Measurements from ENCODE around the gene CNTNAP4. TPM values are rescaled to one million over a fixed set of nuclear protein-coding genes. Genes with fewer than 3 reads are reported as not detected.

Gene CNTNAP4
- total RNA-seq, 1 experiment from 2014 or later = not detected

DNA sequence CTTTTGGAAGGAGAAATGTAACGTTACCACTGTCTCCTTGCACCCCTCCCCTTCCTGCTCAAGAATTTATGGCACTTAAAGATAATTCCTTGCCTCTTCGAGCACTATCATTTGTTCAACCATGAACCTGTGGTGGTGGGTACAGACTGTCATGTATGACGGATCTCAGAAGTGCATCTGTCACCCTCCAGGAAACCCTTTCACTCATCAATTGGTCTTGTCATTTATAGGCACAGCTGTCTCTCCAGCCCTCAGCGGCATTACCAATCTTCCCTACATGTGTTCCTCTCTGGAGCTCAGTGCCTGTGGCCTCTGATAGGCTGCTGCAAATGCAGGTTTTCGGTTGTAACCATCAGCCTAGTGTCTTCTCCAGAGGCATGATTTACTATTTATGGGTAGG lies 15.0 kb downstream of the CNTNAP4 start:
- H3K23ac ChIP-seq (ENCODE audit: insufficient read length, low read depth, low read length) = no peak overlapping the region
- H3K4me1 ChIP-seq (ENCODE audit: insufficient read depth, low read length) = no peaks in the 10 kb centered on the region
- no peak overlapping the region for H2AFZ ChIP-seq (ENCODE audit: low read length)
- no peak for DNase-seq
- no peaks in the 10 kb centered on the region for H3K79me1 ChIP-seq (ENCODE audit: insufficient read depth, low read depth, low read length, poor library complexity, severe bottlenecking)
- H2BK12ac ChIP-seq (ENCODE audit: insufficient read length, low read depth, low read length) = no peak overlapping the region
- Mint-ChIP-seq H3K4me3 (no peak overlapping the region), H3K9me3 (no peaks in the 10 kb centered on the region), H3K4me1 (no peaks in the 10 kb centered on the region), H3K36me3 (ENCODE audit: insufficient read depth in 1 of 3, low read depth in 3 of 3) (no peaks in the 10 kb centered on the region), H3K27ac (no peak overlapping the region), H3K27me3 (ENCODE audit: low read depth) (peaks cover 14% of the 10 kb centered on the region)
- no CpG with 5 or more reads among the region's 5 CpGs for WGBS (ENCODE audit: extremely low coverage, insufficient read length, low lambda C conversion rate)
- no peak overlapping the region for H3K18ac ChIP-seq (ENCODE audit: insufficient read length, low read depth, low read length)
- H2BK120ac ChIP-seq (ENCODE audit: low read depth, low read length, poor library complexity, severe bottlenecking) = no peak overlapping the region
- no peaks in the 10 kb centered on the region for H3K27me3 ChIP-seq (ENCODE audit: insufficient read depth, low read length)
- H2BK5ac ChIP-seq (ENCODE audit: insufficient read length, low read length) = no peak overlapping the region
- H3K79me2 ChIP-seq (ENCODE audit: insufficient read depth, low read length) = no peaks in the 10 kb centered on the region
- no peak overlapping the region for H2BK15ac ChIP-seq (ENCODE audit: low read depth, low read length)
- H4K5ac ChIP-seq (ENCODE audit: insufficient read length, low read depth, low read length) = no peak overlapping the region
- TF ChIP-seq CTCF (conservative IDR thresholded peaks at IDR 0.05) = no peak
- no peak overlapping the region for H3T11ph ChIP-seq (ENCODE audit: low read length)
- H4K8ac ChIP-seq (replicated peaks; ENCODE audit: insufficient read length, low read depth, low read length) = no peak overlapping the region
- no peak overlapping the region for H2AK5ac ChIP-seq (ENCODE audit: insufficient read length, low read length)
- H3K56ac ChIP-seq (ENCODE audit: insufficient read length, low read depth, low read length) = no peak overlapping the region
- H2BK20ac ChIP-seq (ENCODE audit: low read depth, low read length, poor library complexity, severe bottlenecking) = no peak overlapping the region
- no peak overlapping the region for H3K27ac ChIP-seq (ENCODE audit: insufficient read length, low read depth, low read length)
- H3K23me2 ChIP-seq (ENCODE audit: insufficient read length, low read depth, low read length, poor library complexity, severe bottlenecking) = no peaks in the 10 kb centered on the region
- H3K4me2 ChIP-seq (ENCODE audit: insufficient read depth, insufficient read length, low read length) = no peak overlapping the region
- H3K4ac ChIP-seq (ENCODE audit: low read depth, low read length) = no peak overlapping the region
- H3K9ac ChIP-seq (ENCODE audit: extremely low read depth, insufficient read length, low read length) = no peak overlapping the region
- H3K9me3 ChIP-seq (ENCODE audit: control insufficient read depth, low read depth, low read length) = no peaks in the 10 kb centered on the region
- no peak overlapping the region for H3K14ac ChIP-seq (ENCODE audit: insufficient read depth, low read length)
- H4K91ac ChIP-seq (ENCODE audit: insufficient read length, low read depth, low read length) = no peak overlapping the region
- no peaks in the 10 kb centered on the region for H4K20me1 ChIP-seq (ENCODE audit: control insufficient read depth, insufficient read depth, insufficient read length)

All from H9 (cell line).